Neural progenitor cell (in vitro differentiated cells): ENCODE data around the gene VAPA. TPM values are rescaled to one million over a fixed set of nuclear protein-coding genes. Genes with fewer than 3 reads are reported as not detected.

Experiments
- DNase-seq: peaks from one replicate; pipeline ENCODE4 v3.0.0-alpha.2; 2016; ENCODE audit warnings: low spot score
- H2AFZ ChIP-seq: fragments of 200-600 bp; sonication (generic); replicated peaks from 2 replicates; pipeline ENCODE4 v1.6.1; 2016; ENCODE audit warnings: antibody characterized with exemption
- H3F3A ChIP-seq: fragments of 200-600 bp; sonication (generic); 2 replicates; pipeline ENCODE4 v1.6.1; 2016; ENCODE audit warnings: antibody characterized with exemption, low read depth
- H3K27ac ChIP-seq: fragments of 200-600 bp; sonication (generic); 2 replicates; pipeline ENCODE4 v1.5.1; 2016; ENCODE audit warnings: mild to moderate bottlenecking
- H3K27me3 ChIP-seq: fragments of 200-600 bp; sonication (generic); 2 replicates; pipeline ENCODE4 v1.6.1; 2016; ENCODE audit warnings: mild to moderate bottlenecking, moderate library complexity
- H3K36me3 ChIP-seq: fragments of 200-600 bp; sonication (generic); 2 replicates; pipeline ENCODE4 v1.5.1; 2016
- H3K4me1 ChIP-seq: fragments of 200-600 bp; sonication (generic); 2 replicates; pipeline ENCODE4 v1.6.1; 2016; ENCODE audit warnings: mixed run types
- H3K4me2 ChIP-seq: fragments of 200-600 bp; sonication (generic); 2 replicates; pipeline ENCODE4 v1.6.1; 2016
- H3K4me3 ChIP-seq: fragments of 200-600 bp; sonication (generic); 2 replicates; pipeline ENCODE4 v1.5.1; 2016
- H3K79me2 ChIP-seq: fragments of 200-600 bp; sonication (generic); 2 replicates; pipeline ENCODE4 v1.6.1; 2016; ENCODE audit warnings: low read depth
- H3K9ac ChIP-seq: fragments of 200-600 bp; sonication (generic); 2 replicates; pipeline ENCODE4 v1.6.1; 2016
- H3K9me3 ChIP-seq: fragments of 200-600 bp; sonication (generic); 2 replicates; pipeline ENCODE4 v1.5.1; 2016; ENCODE audit warnings: low read depth
- H4K20me1 ChIP-seq: fragments of 200-600 bp; sonication (generic); 2 replicates; pipeline ENCODE4 v1.6.1; 2016; ENCODE audit warnings: low read depth
- H3K27ac Mint-ChIP-seq: 3 replicates; pipeline ENCODE4 v1.8.0; 2021; ENCODE audit warnings: mixed read lengths
- H3K27me3 Mint-ChIP-seq: 2 replicates; pipeline ENCODE4 v1.8.0; 2022; ENCODE audit warnings: low read depth, mild to moderate bottlenecking, inconsistent platforms, moderate library complexity, mixed read lengths; ENCODE audit not compliant: insufficient read depth
- H3K36me3 Mint-ChIP-seq: 3 replicates; pipeline ENCODE4 v1.8.0; 2021; ENCODE audit warnings: mixed read lengths
- H3K4me1 Mint-ChIP-seq: 3 replicates; pipeline ENCODE4 v1.8.0; 2021; ENCODE audit warnings: mixed read lengths
- H3K4me3 Mint-ChIP-seq: 3 replicates; pipeline ENCODE4 v1.8.0; 2021; ENCODE audit warnings: mild to moderate bottlenecking, moderate library complexity, mixed read lengths
- H3K9me3 Mint-ChIP-seq: 3 replicates; pipeline ENCODE4 v1.8.0; 2020; ENCODE audit warnings: mixed read lengths
- EZH2 ChIP-seq: fragments of 200-600 bp; sonication (generic); IDR thresholded peaks from 2 replicates; pipeline ENCODE4 v1.6.1; 2017; ENCODE audit warnings: antibody characterized with exemption, mild to moderate bottlenecking, moderate library complexity
- EZH2phosphoT487 ChIP-seq: fragments of 200-600 bp; sonication (generic); IDR thresholded peaks from 2 replicates; pipeline ENCODE4 v1.6.1; 2017; ENCODE audit warnings: antibody characterized with exemption
- total RNA-seq: library from RNA; depleted of rRNA; stranded (reverse); fragments of >200 nt; gene quantifications from 2 replicates; pipeline ENCODE4 v1.2.3, GENCODE V29; 2015; ENCODE audit warnings: low replicate concordance
- TF ChIP-seq, protein P1 (sequence below): fragments of 200-600 bp; sonication (generic); IDR thresholded peaks from 2 replicates; pipeline ENCODE4 v1.5.1; 2017; ENCODE audit warnings: antibody characterized with exemption, mild to moderate bottlenecking

The VAPA gene
- total RNA-seq, 1 donor from 2014 or later: 285 TPM

DNA sequence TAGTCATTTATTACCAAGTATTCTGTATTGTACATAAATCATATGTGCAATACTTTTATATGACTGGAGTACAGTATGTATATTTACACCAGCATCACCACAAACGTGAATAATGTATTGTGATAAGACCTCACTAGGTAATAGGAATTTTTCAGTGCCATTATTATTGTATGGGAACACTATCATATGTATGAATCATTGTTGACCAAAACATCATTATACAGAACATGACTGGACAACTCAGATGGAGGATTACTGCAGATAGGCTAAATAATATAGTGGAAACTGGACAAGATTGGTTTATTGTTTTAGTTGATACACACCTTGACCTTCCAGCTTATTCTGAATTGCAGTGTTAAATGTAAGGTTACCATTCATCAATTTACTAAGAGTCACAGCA is 33.4 kb downstream of the VAPA start:
- no peak overlapping the region for H2AFZ ChIP-seq
- peaks cover 26% of the 10 kb centered on the region for H3K36me3 Mint-ChIP-seq
- peaks cover 15% of the 10 kb centered on the region for H4K20me1 ChIP-seq
- TF ChIP-seq EZH2: no peak
- no peak for TF ChIP-seq EZH2phosphoT487
- TF ChIP-seq, protein P1, sequence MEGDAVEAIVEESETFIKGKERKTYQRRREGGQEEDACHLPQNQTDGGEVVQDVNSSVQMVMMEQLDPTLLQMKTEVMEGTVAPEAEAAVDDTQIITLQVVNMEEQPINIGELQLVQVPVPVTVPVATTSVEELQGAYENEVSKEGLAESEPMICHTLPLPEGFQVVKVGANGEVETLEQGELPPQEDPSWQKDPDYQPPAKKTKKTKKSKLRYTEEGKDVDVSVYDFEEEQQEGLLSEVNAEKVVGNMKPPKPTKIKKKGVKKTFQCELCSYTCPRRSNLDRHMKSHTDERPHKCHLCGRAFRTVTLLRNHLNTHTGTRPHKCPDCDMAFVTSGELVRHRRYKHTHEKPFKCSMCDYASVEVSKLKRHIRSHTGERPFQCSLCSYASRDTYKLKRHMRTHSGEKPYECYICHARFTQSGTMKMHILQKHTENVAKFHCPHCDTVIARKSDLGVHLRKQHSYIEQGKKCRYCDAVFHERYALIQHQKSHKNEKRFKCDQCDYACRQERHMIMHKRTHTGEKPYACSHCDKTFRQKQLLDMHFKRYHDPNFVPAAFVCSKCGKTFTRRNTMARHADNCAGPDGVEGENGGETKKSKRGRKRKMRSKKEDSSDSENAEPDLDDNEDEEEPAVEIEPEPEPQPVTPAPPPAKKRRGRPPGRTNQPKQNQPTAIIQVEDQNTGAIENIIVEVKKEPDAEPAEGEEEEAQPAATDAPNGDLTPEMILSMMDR: no peak
- no peak overlapping the region for H3K4me2 ChIP-seq
- H3K27me3 ChIP-seq: no peaks in the 10 kb centered on the region
- H3K27ac ChIP-seq: no peak overlapping the region
- no peak overlapping the region for H3K27ac Mint-ChIP-seq
- H3K36me3 ChIP-seq: peaks cover 4% of the 10 kb centered on the region
- H3K27me3 Mint-ChIP-seq: no peaks in the 10 kb centered on the region
- no peak for DNase-seq
- no peaks in the 10 kb centered on the region for H3K9me3 ChIP-seq
- no peaks in the 10 kb centered on the region for H3K9me3 Mint-ChIP-seq
- no peaks in the 10 kb centered on the region for H3K4me1 Mint-ChIP-seq
- no peak overlapping the region for H3K4me3 ChIP-seq
- H3K79me2 ChIP-seq: peaks cover 23% of the 10 kb centered on the region
- H3K4me1 ChIP-seq: no peaks in the 10 kb centered on the region
- H3K4me3 Mint-ChIP-seq: no peak overlapping the region
- H3K9ac ChIP-seq: no peak overlapping the region
- H3F3A ChIP-seq: peaks cover 3% of the 10 kb centered on the region

DNA sequence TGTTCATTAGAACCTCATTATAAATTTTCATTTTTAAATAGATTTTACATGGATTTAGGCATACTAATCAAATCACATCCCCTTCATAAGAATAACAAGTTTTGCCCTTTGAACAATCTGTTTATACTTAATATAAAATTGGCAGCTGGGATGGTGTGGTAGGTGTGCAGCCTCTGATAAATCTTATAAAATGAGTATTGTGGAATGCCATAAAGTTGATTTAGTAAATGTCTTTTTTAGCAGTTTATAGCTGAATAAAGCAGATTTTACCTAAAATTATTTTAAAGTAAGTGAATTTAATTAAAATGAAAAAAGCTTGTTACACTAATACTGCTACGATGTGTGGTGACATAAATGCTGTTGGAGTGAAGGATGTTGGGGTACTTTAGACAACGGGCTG is 35.5 kb downstream of the VAPA start:
- Histone ChIP-seq H4K20me1 (peaks cover 20% of the 10 kb centered on the region), H3K4me3 (no peak overlapping the region), H3K9ac (no peak overlapping the region), H3F3A (peaks cover 3% of the 10 kb centered on the region), H3K27ac (no peak overlapping the region), H3K4me2 (no peak overlapping the region), H3K4me1 (no peaks in the 10 kb centered on the region), H3K27me3 (no peaks in the 10 kb centered on the region), H3K79me2 (peaks cover 14% of the 10 kb centered on the region), H3K36me3 (peaks cover 4% of the 10 kb centered on the region), H2AFZ (no peak overlapping the region), H3K9me3 (no peaks in the 10 kb centered on the region)
- DNase-seq: no peak
- Mint-ChIP-seq H3K27me3 (no peaks in the 10 kb centered on the region), H3K9me3 (no peaks in the 10 kb centered on the region), H3K4me1 (peaks cover 6% of the 10 kb centered on the region), H3K4me3 (no peak overlapping the region), H3K36me3 (peaks cover 33% of the 10 kb centered on the region), H3K27ac (no peak overlapping the region)
- TF ChIP-seq, protein P1: no peak
- no peak for TF ChIP-seq EZH2phosphoT487
- TF ChIP-seq EZH2: no peak

DNA sequence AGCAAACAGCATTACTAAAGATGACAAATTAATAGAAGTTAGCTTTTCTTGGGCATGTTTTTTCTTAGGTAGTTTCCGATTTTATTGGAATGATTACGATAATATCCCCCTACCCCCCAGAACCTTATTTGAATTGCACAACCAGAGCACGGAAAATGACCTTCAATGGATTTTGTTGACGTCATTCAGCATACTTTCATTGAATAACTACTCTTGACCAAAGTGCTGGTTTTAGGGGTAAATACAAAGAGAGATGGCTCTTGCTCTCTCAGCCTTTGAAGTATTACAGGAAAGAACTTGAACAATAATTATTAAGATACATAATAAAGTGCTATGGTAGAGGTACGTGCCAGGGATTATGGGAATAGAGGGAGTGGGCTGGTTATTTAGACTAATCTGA is 36.0 kb downstream of the VAPA start:
- Histone ChIP-seq H3K9ac (no peak overlapping the region), H3K79me2 (peaks cover 13% of the 10 kb centered on the region), H3K27me3 (no peaks in the 10 kb centered on the region), H3K4me1 (no peaks in the 10 kb centered on the region), H3K9me3 (no peaks in the 10 kb centered on the region), H3K27ac (no peak overlapping the region), H2AFZ (no peak overlapping the region), H3K4me2 (no peak overlapping the region), H4K20me1 (peaks cover 20% of the 10 kb centered on the region), H3K4me3 (no peak overlapping the region), H3F3A (peaks cover 3% of the 10 kb centered on the region), H3K36me3 (peaks cover 4% of the 10 kb centered on the region)
- Mint-ChIP-seq H3K27ac (no peak overlapping the region), H3K36me3 (peaks cover 33% of the 10 kb centered on the region), H3K9me3 (no peaks in the 10 kb centered on the region), H3K27me3 (no peaks in the 10 kb centered on the region), H3K4me1 (peaks cover 6% of the 10 kb centered on the region), H3K4me3 (no peak overlapping the region)
- TF ChIP-seq, protein P1: no peak
- TF ChIP-seq EZH2: no peak
- TF ChIP-seq EZH2phosphoT487: no peak
- DNase-seq: no peak
